ENCODE data around the gene HJURP.

- TF ChIP-seq EZH2 (IDR thresholded peaks at IDR 0.05; ENCODE audit: borderline replicate concordance, low read length) (no peak), CTCF (conservative IDR thresholded peaks at IDR 0.05 in 1 of 2, IDR thresholded peaks at IDR 0.05 in 1 of 2; ENCODE audit: extremely low read depth in 1 of 2, insufficient read depth in 1 of 2, low read depth in 1 of 2, low read length in 2 of 2) (no peak)
Measured at GRCh38 chr2:233821709-233822100, 32.6 kb downstream of the HJURP start.

All from mammary epithelial cell (primary cell).